SK-N-SH (cell line): ENCODE results near the gene SFT2D1.
"Not testable (repeated sequence)": the region's sequence is repeated elsewhere in the genome, so short reads cannot be mapped to it uniquely, and the experiment has no call there.

Source experiments
- CTCF ChIP-seq: fragments of 200-600 bp; sonication (generic); IDR thresholded peaks from 2 replicates; pipeline ENCODE4 v1.6.1; 2017; ENCODE audit warnings: antibody characterized with exemption, mild to moderate bottlenecking, moderate library complexity
- FOXM1 ChIP-seq: IDR thresholded peaks from 2 replicates; pipeline ENCODE4 v1.4.0; 2012; ENCODE audit warnings: low read depth, mild to moderate bottlenecking
- GABPA ChIP-seq: IDR thresholded peaks from 2 replicates; pipeline ENCODE4 v1.4.0; 2012; ENCODE audit warnings: low read depth, mild to moderate bottlenecking
- MAX ChIP-seq: IDR thresholded peaks from 2 replicates; pipeline ENCODE4 v1.4.0; 2012; ENCODE audit warnings: low read depth
- MXI1 ChIP-seq: IDR thresholded peaks from 2 replicates; pipeline ENCODE4 v1.6.1; 2012; ENCODE audit warnings: mild to moderate bottlenecking, low read depth, low read length, improper control_type of control experiment
- NFIC ChIP-seq: IDR thresholded peaks from 2 replicates; pipeline ENCODE4 v1.4.0; 2012; ENCODE audit warnings: borderline replicate concordance
- POLR2AphosphoS5 ChIP-seq: IDR thresholded peaks from 2 replicates; pipeline ENCODE4 v1.6.1; 2012; ENCODE audit warnings: low read depth, low read length
- RCOR1 ChIP-seq: fragments of 150-350 bp; IDR thresholded peaks from 2 replicates; pipeline ENCODE4 v1.6.1; 2017; ENCODE audit warnings: antibody characterized with exemption, low read length
- RFX5 ChIP-seq: IDR thresholded peaks from 2 replicates; pipeline ENCODE4 v1.6.1; 2012; ENCODE audit warnings: mild to moderate bottlenecking, improper control_type of control experiment, low read length
- TAF1 ChIP-seq: IDR thresholded peaks from 2 replicates; pipeline ENCODE4 v1.6.1; 2012; ENCODE audit warnings: low read depth, mild to moderate bottlenecking, low read length, moderate library complexity, borderline replicate concordance
- TEAD4 ChIP-seq: IDR thresholded peaks from 2 replicates; pipeline ENCODE4 v1.4.0; 2012; ENCODE audit warnings: mild to moderate bottlenecking, borderline replicate concordance; ENCODE audit not compliant: insufficient read depth
- USF2 ChIP-seq: fragments of 150-350 bp; IDR thresholded peaks from 2 replicates; pipeline ENCODE4 v1.6.1; 2017; ENCODE audit warnings: antibody characterized with exemption, low read length, low read depth, borderline replicate concordance
- YY1 ChIP-seq: IDR thresholded peaks from 2 replicates; pipeline ENCODE4 v1.4.0; 2012; ENCODE audit warnings: low read depth, mild to moderate bottlenecking
- ZBTB33 ChIP-seq: IDR thresholded peaks from 2 replicates; pipeline ENCODE4 v1.4.0; 2012; ENCODE audit warnings: low read depth, borderline replicate concordance

- TF ChIP-seq RFX5, YY1, CTCF, FOXM1, GABPA, ZBTB33, USF2, MAX, TEAD4, POLR2AphosphoS5, TAF1, RCOR1, MXI1, NFIC: not testable (repeated sequence)
Observed at GRCh38 chr6:166345672-166346071, 3.3 kb upstream of the SFT2D1 start.
